Neural progenitor cell (in vitro differentiated cells): ENCODE data around the gene ABL1. TPM values are rescaled to one million over a fixed set of nuclear protein-coding genes. Genes with fewer than 3 reads are reported as not detected.

ENCODE experiments used
- DNase-seq: peaks from one replicate; pipeline ENCODE4 v3.0.0-alpha.2; 2016; ENCODE audit warnings: low spot score
- H2AFZ ChIP-seq: fragments of 200-600 bp; sonication (generic); replicated peaks from 2 replicates; pipeline ENCODE4 v1.6.1; 2016; ENCODE audit warnings: antibody characterized with exemption
- H3F3A ChIP-seq: fragments of 200-600 bp; sonication (generic); 2 replicates; pipeline ENCODE4 v1.6.1; 2016; ENCODE audit warnings: antibody characterized with exemption, low read depth
- H3K27ac ChIP-seq: fragments of 200-600 bp; sonication (generic); 2 replicates; pipeline ENCODE4 v1.5.1; 2016; ENCODE audit warnings: mild to moderate bottlenecking
- H3K27me3 ChIP-seq: fragments of 200-600 bp; sonication (generic); 2 replicates; pipeline ENCODE4 v1.6.1; 2016; ENCODE audit warnings: mild to moderate bottlenecking, moderate library complexity
- H3K36me3 ChIP-seq: fragments of 200-600 bp; sonication (generic); 2 replicates; pipeline ENCODE4 v1.5.1; 2016
- H3K4me1 ChIP-seq: fragments of 200-600 bp; sonication (generic); 2 replicates; pipeline ENCODE4 v1.6.1; 2016; ENCODE audit warnings: mixed run types
- H3K4me2 ChIP-seq: fragments of 200-600 bp; sonication (generic); 2 replicates; pipeline ENCODE4 v1.6.1; 2016
- H3K4me3 ChIP-seq: fragments of 200-600 bp; sonication (generic); 2 replicates; pipeline ENCODE4 v1.5.1; 2016
- H3K79me2 ChIP-seq: fragments of 200-600 bp; sonication (generic); 2 replicates; pipeline ENCODE4 v1.6.1; 2016; ENCODE audit warnings: low read depth
- H3K9ac ChIP-seq: fragments of 200-600 bp; sonication (generic); 2 replicates; pipeline ENCODE4 v1.6.1; 2016
- H3K9me3 ChIP-seq: fragments of 200-600 bp; sonication (generic); 2 replicates; pipeline ENCODE4 v1.5.1; 2016; ENCODE audit warnings: low read depth
- H4K20me1 ChIP-seq: fragments of 200-600 bp; sonication (generic); 2 replicates; pipeline ENCODE4 v1.6.1; 2016; ENCODE audit warnings: low read depth
- H3K27ac Mint-ChIP-seq: 3 replicates; pipeline ENCODE4 v1.8.0; 2021; ENCODE audit warnings: mixed read lengths
- H3K27me3 Mint-ChIP-seq: 2 replicates; pipeline ENCODE4 v1.8.0; 2022; ENCODE audit warnings: low read depth, mild to moderate bottlenecking, inconsistent platforms, moderate library complexity, mixed read lengths; ENCODE audit not compliant: insufficient read depth
- H3K36me3 Mint-ChIP-seq: 3 replicates; pipeline ENCODE4 v1.8.0; 2021; ENCODE audit warnings: mixed read lengths
- H3K4me1 Mint-ChIP-seq: 3 replicates; pipeline ENCODE4 v1.8.0; 2021; ENCODE audit warnings: mixed read lengths
- H3K4me3 Mint-ChIP-seq: 3 replicates; pipeline ENCODE4 v1.8.0; 2021; ENCODE audit warnings: mild to moderate bottlenecking, moderate library complexity, mixed read lengths
- H3K9me3 Mint-ChIP-seq: 3 replicates; pipeline ENCODE4 v1.8.0; 2020; ENCODE audit warnings: mixed read lengths
- EZH2 ChIP-seq: fragments of 200-600 bp; sonication (generic); IDR thresholded peaks from 2 replicates; pipeline ENCODE4 v1.6.1; 2017; ENCODE audit warnings: antibody characterized with exemption, mild to moderate bottlenecking, moderate library complexity
- EZH2phosphoT487 ChIP-seq: fragments of 200-600 bp; sonication (generic); IDR thresholded peaks from 2 replicates; pipeline ENCODE4 v1.6.1; 2017; ENCODE audit warnings: antibody characterized with exemption
- total RNA-seq: library from RNA; depleted of rRNA; stranded (reverse); fragments of >200 nt; gene quantifications from 2 replicates; pipeline ENCODE4 v1.2.3, GENCODE V29; 2015; ENCODE audit warnings: low replicate concordance
- TF ChIP-seq, protein P1 (sequence below): fragments of 200-600 bp; sonication (generic); IDR thresholded peaks from 2 replicates; pipeline ENCODE4 v1.5.1; 2017; ENCODE audit warnings: antibody characterized with exemption, mild to moderate bottlenecking

Gene ABL1
- total RNA-seq, 1 donor from 2014 or later: 38.4 TPM

DNA sequence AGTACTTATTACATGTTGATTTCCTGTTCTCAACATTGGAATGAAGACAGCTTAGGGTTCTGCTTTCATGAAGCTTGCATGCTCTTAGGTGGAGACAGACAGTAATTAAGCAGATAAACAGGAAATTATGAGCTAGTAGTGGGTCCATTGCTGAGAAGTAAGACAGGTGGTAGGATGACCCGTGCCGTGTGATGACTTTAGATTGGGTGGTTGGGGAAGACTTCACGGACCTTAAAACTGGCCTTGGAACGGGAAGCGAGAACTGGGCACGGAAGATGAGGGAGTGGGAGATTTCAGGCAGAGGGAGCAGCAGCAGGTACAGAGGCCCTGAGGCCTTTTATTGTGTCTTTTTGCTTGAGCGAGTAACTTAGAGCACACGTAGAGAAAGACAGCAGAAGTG is 27.2 kb downstream of the ABL1 start:
- H3K9ac ChIP-seq: no peak overlapping the region
- no peaks in the 10 kb centered on the region for H3K27me3 ChIP-seq
- peaks cover 4% of the 10 kb centered on the region for H3K4me1 ChIP-seq
- peaks cover 93% of the 10 kb centered on the region for H4K20me1 ChIP-seq
- peaks cover 2% of the 10 kb centered on the region for H3K36me3 ChIP-seq
- H3K4me3 ChIP-seq: no peak overlapping the region
- H2AFZ ChIP-seq: no peak overlapping the region
- H3K9me3 ChIP-seq: no peaks in the 10 kb centered on the region
- H3K4me3 Mint-ChIP-seq: no peak overlapping the region
- no peak overlapping the region for H3K4me2 ChIP-seq
- no peaks in the 10 kb centered on the region for H3K9me3 Mint-ChIP-seq
- H3K27me3 Mint-ChIP-seq: peaks cover 8% of the 10 kb centered on the region
- no peak overlapping the region for H3K27ac ChIP-seq
- H3K79me2 ChIP-seq: peaks cover 68% of the 10 kb centered on the region
- H3K27ac Mint-ChIP-seq: peak overlapping the region; percentile 6
- TF ChIP-seq EZH2phosphoT487 (no peak), EZH2 (no peak)
- TF ChIP-seq, protein P1, sequence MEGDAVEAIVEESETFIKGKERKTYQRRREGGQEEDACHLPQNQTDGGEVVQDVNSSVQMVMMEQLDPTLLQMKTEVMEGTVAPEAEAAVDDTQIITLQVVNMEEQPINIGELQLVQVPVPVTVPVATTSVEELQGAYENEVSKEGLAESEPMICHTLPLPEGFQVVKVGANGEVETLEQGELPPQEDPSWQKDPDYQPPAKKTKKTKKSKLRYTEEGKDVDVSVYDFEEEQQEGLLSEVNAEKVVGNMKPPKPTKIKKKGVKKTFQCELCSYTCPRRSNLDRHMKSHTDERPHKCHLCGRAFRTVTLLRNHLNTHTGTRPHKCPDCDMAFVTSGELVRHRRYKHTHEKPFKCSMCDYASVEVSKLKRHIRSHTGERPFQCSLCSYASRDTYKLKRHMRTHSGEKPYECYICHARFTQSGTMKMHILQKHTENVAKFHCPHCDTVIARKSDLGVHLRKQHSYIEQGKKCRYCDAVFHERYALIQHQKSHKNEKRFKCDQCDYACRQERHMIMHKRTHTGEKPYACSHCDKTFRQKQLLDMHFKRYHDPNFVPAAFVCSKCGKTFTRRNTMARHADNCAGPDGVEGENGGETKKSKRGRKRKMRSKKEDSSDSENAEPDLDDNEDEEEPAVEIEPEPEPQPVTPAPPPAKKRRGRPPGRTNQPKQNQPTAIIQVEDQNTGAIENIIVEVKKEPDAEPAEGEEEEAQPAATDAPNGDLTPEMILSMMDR: no peak
- H3F3A ChIP-seq: peaks cover 32% of the 10 kb centered on the region
- H3K4me1 Mint-ChIP-seq: peaks cover 40% of the 10 kb centered on the region
- H3K36me3 Mint-ChIP-seq: peaks cover 16% of the 10 kb centered on the region
- DNase-seq: no peak

DNA sequence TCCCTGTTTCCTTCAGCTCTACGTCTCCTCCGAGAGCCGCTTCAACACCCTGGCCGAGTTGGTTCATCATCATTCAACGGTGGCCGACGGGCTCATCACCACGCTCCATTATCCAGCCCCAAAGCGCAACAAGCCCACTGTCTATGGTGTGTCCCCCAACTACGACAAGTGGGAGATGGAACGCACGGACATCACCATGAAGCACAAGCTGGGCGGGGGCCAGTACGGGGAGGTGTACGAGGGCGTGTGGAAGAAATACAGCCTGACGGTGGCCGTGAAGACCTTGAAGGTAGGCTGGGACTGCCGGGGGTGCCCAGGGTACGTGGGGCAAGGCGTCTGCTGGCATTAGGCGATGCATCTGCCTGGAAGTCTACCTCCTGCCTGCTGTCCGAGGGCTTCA is 27.7 kb downstream of the ABL1 start:
- H3K9me3 Mint-ChIP-seq: no peaks in the 10 kb centered on the region
- peaks cover 40% of the 10 kb centered on the region for H3K4me1 Mint-ChIP-seq
- H3K27ac Mint-ChIP-seq: no peak overlapping the region
- H3K27me3 Mint-ChIP-seq: peaks cover 8% of the 10 kb centered on the region
- no peak overlapping the region for H3K9ac ChIP-seq
- H3K36me3 ChIP-seq: no peaks in the 10 kb centered on the region
- no peaks in the 10 kb centered on the region for H3K27me3 ChIP-seq
- H3K9me3 ChIP-seq: no peaks in the 10 kb centered on the region
- TF ChIP-seq, protein P1: no peak
- no peak for TF ChIP-seq EZH2
- no peak for TF ChIP-seq EZH2phosphoT487
- H3F3A ChIP-seq: peaks cover 32% of the 10 kb centered on the region
- H3K4me2 ChIP-seq: no peak overlapping the region
- peak overlapping the region; percentile 59 for H3K27ac ChIP-seq
- no peak overlapping the region for H2AFZ ChIP-seq
- H4K20me1 ChIP-seq: peaks cover 93% of the 10 kb centered on the region
- peaks cover 16% of the 10 kb centered on the region for H3K36me3 Mint-ChIP-seq
- H3K79me2 ChIP-seq: peaks cover 68% of the 10 kb centered on the region
- no peak overlapping the region for H3K4me3 ChIP-seq
- peaks cover 4% of the 10 kb centered on the region for H3K4me1 ChIP-seq
- DNase-seq: no peak
- H3K4me3 Mint-ChIP-seq: peak overlapping the region; percentile 6

DNA sequence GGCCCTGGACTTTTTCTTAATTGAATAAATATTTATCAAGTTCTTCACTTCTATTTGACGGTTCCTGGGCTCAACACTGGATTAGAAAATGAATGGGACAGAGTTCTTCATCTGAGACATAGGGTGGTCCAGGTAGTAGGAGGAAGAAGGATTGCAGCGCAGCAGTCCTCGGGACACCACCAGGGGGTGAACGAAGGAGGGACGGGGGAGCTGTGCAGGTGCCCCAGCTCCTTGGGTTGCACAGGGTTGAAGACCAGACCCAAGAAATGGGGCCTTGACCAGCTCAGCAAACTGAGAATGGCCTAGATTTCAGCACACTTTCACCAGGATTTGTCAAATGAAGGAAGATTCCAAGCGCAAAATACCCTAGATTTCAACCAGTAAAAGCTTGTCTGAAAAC is 29.5 kb downstream of the ABL1 start:
- peaks cover 32% of the 10 kb centered on the region for H3K4me1 Mint-ChIP-seq
- H3K9me3 Mint-ChIP-seq: no peaks in the 10 kb centered on the region
- TF ChIP-seq EZH2phosphoT487 (no peak), EZH2 (no peak)
- Histone ChIP-seq H2AFZ (no peak overlapping the region), H3K4me1 (peaks cover 4% of the 10 kb centered on the region), H3K79me2 (peaks cover 71% of the 10 kb centered on the region), H3F3A (peaks cover 29% of the 10 kb centered on the region), H3K9ac (no peak overlapping the region), H4K20me1 (peaks cover 93% of the 10 kb centered on the region), H3K9me3 (no peaks in the 10 kb centered on the region), H3K4me2 (no peak overlapping the region), H3K4me3 (no peak overlapping the region), H3K36me3 (no peaks in the 10 kb centered on the region), H3K27me3 (no peaks in the 10 kb centered on the region), H3K27ac (no peak overlapping the region)
- H3K27me3 Mint-ChIP-seq: peaks cover 6% of the 10 kb centered on the region
- DNase-seq: no peak
- peaks cover 16% of the 10 kb centered on the region for H3K36me3 Mint-ChIP-seq
- H3K27ac Mint-ChIP-seq: no peak overlapping the region
- H3K4me3 Mint-ChIP-seq: no peak overlapping the region

DNA sequence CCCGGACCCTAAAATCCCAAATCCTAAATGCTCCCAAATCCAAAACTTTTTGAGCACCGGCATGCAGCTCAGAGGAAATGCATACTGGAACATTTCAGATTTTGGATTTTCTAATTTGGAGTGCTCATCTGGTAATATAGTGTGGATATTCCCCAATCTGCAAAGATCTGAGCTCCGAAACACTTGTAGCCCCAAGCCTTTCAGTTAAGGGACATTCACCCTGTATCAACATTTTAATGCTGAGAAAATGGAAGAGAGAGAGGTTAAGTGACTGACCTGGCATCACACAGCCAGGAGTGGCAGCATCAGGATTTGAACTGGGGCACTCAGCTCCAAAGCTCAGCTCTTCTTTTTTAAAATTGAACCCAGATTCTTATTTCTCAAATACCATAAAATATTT is 30.9 kb downstream of the ABL1 start:
- no peaks in the 10 kb centered on the region for H3K27me3 ChIP-seq
- H3K27me3 Mint-ChIP-seq: peaks cover 2% of the 10 kb centered on the region

More for the DNA sequence above, 30.9 kb downstream of the ABL1 start:
- Histone ChIP-seq H3K27ac (no peak overlapping the region), H4K20me1 (peaks cover 94% of the 10 kb centered on the region), H3K9ac (no peak overlapping the region), H3K79me2 (peaks cover 74% of the 10 kb centered on the region), H3K4me1 (peaks cover 6% of the 10 kb centered on the region), H2AFZ (no peak overlapping the region), H3F3A (peaks cover 35% of the 10 kb centered on the region), H3K36me3 (no peaks in the 10 kb centered on the region), H3K9me3 (no peaks in the 10 kb centered on the region), H3K4me3 (no peak overlapping the region), H3K4me2 (no peak overlapping the region)
- no peak for DNase-seq
- Mint-ChIP-seq H3K4me3 (no peak overlapping the region), H3K27ac (no peak overlapping the region), H3K4me1 (peaks cover 32% of the 10 kb centered on the region), H3K36me3 (peaks cover 12% of the 10 kb centered on the region), H3K9me3 (no peaks in the 10 kb centered on the region)
- TF ChIP-seq EZH2phosphoT487 (no peak), EZH2 (no peak)
- TF ChIP-seq, protein P1: no peak
